GM18907 (cell line): ENCODE results near the gene EXPH5.
"Not testable (repeated sequence)": the region's sequence is repeated elsewhere in the genome, so short reads cannot be mapped to it uniquely, and the experiment has no call there.

Source experiments
- ATAC-seq: cut with Tn5 transposase; IDR thresholded peaks from one replicate; pipeline ENCODE4 v1.9.1; 2021; ENCODE audit warnings: mild to moderate bottlenecking, moderate library complexity; ENCODE audit not compliant: unreplicated experiment

EXPH5 gene

DNA sequence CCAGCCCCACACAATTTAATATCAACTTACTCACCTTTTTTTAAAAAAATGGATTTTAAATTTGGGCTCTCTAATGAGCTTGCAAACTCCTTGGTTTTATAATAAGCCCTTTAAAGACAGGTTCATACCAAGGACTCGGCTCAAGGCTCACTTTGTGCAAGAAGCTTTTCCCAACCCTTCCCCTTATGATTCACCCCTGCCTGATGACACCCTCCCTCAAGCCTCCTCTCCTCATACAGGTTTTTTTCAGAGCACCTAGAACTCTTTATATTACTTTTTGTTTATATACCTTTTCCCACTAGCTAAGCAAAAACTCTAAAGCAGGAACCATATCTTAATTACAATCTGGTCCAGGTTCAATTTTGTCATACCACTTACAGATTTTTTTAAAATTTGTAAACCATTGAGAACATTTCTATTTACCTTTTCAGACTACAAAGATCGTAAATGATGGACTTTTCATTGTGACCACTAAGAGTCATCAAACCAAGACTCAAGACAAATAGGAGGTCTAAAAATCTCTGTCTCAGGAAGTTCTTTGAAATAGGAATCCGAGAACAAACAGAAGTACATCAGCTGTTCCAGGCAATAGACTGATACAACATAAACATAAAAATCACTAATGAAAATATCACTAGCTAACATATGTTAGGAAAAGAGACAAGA is 13.1 kb upstream of the EXPH5 start:
- ATAC-seq: no peak

DNA sequence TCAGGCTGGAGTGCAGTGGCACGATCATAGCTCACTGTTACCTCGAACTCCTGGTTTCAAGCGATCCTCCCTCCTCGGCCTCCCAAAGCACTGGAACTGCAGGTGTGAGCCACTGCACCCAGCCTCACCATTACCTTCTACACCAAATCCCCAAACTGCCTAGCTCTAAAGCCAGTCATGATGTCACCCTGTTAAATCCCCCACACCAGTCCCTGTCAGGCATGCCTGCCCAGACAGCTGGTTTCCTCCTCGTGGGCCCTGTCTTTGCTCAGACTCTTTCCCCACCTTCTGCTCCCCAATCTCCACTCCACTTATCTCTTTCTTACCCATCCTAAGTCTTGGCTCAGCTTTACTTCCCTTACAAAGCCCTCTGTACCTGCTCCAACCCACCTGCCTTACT is 12.5 kb upstream of the EXPH5 start:
- no peak for ATAC-seq

DNA sequence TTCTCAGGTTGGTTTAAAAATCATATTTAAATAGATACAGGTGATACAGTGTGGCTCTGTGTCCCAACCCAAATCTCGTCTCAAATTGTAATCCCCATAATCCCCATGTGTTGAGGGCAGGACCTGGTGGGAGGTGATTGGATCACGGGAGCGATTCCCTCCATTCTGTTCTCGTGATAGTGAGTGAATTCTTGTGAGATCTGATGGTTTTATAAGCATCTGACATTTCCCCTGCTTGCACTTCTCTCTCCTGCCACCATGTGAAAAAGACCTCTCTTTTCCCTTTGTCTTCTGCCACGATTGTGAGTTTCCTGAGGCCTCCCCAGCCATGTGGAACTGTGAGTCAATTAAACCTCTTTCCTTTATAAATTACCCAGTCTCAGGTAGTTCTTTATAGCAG is 9.2 kb upstream of the EXPH5 start:
- ATAC-seq: not testable (repeated sequence)

DNA sequence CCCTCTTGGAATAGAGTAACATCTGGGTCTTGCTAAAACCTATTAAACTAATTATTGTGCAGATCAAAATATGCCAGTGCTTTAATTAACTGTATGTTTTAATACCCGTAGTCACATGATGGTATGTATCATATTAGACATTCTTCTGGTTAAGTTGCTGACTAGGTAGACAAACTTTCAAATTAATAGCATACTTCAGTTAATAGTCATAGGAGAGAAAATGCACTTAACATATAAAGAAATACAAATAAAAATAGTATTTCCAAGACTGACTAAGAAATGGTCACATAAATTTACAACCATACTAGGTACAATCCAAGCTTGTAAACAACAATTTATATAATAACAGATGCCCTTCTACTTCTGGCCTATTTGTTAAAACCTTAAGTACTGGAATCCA is 7.6 kb upstream of the EXPH5 start:
- ATAC-seq: no peak

DNA sequence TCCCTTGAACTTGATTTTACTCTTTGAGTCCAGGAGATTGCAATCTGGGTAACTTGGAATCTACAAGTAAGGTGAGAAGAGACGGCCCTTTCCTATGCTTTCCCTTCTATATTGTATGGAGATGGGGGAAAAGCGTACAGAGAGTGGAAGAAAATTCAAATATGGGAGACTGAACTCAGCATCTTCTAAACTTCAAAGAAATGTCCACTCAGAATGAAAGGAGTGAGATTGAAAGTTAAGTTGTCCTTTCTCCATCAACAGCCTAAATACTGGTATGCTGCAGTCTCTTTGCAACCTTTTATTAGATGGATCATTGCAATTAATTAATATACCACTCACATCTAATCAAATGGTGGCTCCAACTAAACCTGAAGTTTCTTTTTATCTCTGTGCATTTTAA is 6.4 kb upstream of the EXPH5 start:
- no peak for ATAC-seq

DNA sequence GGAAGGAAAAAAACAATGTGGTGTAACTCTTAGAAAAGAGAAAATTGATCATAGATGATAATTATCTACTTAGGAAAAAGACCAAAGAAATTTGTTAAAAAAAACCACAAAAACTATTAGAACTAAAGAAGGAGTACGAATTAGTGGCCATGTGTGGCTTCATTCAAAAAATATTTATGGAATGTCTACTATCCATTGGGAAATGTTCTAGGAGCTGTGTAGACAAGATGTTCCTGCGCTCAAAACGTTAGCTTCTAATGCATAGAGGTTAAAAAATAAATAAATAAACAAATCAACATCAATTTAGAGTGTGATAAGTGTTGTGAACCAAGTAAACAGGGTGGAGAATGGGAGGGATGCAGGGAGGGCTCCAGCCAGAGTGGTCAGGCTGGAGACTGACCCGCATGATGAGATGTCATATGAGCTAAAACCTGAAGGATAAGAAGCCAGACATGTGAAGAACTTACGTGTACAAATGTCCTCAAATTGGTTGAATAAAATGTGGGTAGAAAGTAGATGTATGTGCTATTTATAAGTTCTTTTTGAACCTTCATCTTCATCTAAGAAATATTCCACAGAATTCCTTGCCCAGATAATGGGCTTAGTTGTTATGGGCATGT is 4.3 kb upstream of the EXPH5 start:
- no peak for ATAC-seq

DNA sequence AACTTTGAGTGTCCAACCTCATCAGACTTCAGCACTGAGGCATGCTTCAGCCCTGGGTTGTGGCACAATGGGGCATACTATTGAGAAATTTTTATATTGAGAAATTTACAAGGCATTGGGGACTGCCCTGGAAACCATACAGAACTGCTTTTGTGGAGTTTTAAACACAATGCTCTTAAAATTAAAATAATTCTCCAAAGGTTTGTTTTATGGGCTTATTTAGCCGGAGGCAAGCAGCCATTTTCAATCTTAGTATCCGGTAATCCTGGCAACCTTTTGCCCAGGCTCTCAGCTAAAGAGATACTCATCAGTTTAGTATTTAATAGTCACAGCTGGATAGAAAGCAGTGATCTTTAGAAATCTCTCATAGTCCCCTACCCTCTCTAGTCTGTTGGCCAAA is 3.1 kb upstream of the EXPH5 start:
- ATAC-seq: no peak

DNA sequence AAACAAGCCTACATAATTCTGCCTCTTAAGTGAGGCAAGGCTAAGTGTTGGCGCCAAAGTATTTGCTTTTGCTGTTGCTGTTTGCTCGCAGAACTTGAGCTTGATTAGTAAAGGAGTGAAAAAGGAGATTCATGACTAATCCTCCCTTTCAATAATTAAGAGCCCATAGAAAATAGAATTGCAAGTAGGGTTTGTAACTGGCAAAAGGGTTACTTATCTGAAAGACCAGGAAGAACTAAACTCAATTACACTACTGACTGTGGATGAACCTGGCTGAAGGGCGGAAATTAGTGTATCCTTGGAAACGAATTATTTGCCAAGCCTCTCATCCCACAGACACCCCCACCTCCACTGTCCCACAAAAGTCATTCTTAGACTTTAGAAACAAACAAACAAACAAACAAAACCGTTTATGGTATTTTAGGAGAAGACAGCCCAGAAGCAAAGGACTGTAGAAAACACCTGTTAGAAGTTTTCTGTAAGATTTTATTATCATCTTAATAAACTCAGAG is 411 bp upstream of the EXPH5 start:
- no peak for ATAC-seq

DNA sequence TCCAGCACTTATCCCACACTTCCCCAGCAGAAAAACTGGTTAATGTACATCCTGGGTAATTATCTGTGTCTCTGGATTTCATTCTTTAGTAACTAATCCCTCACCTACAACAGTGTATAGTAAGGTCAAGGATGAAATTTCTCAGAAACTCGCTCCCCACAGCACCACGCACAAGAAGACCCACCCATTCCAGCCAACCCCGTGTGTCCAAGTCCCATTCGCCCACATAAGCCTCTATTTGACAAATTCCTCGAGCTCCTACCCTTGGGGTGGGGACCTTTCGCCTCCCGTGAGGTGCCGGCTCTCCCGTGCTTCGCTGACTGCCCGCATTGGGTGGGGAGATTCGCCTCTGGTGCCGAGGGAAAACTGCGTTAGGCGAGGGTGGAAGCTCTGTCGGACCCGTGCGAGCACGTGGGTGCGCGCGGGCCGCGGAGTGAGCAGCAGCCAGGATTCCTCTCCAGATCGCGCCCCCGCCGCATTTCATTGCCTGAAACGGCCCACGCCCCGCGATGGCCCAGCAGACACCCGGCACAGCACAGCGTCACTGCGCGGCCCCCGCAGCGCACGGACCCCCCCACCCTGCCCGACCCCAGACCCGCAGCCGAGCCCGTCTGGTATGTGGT is 866 bp downstream of the EXPH5 start:
- ATAC-seq: peak; percentile 14

DNA sequence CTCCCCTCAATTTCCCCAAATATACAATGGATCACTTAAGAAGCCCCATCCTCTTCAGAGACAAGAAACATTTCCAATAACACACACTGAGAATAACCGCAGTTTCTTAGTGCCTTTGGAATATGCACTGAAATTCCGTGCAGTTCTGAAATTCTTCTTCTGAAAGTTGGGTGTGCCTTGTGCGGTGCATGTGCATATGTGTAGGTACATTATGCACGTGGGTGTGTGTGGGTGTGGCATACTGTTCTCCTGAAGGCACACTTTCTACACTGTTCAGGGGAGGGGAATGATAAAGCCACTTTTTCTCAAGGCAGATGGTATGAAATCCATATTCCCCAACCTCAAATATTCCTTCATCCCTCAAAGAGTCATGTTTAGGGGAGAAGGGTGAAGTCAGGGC is 1.7 kb downstream of the EXPH5 start:
- no peak for ATAC-seq

DNA sequence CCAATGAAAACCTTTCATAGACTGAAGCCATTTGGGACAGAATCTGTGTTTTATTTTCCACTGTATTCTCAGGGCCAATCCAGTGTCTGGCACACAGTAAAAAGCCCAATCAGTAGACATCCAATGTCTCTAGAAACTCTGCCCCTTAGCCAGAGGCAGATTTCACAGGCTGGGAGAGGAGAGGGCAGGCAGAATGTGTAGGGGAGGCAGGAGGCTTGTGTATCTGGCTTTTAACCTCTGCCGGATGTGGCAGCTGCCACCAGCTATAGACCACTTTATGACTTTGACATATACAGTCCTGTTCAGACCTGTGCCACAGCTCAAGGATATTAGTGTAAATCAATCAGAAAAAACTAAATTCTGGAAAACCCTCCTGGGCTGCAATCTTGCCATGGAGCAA is 4.4 kb downstream of the EXPH5 start:
- ATAC-seq: no peak

DNA sequence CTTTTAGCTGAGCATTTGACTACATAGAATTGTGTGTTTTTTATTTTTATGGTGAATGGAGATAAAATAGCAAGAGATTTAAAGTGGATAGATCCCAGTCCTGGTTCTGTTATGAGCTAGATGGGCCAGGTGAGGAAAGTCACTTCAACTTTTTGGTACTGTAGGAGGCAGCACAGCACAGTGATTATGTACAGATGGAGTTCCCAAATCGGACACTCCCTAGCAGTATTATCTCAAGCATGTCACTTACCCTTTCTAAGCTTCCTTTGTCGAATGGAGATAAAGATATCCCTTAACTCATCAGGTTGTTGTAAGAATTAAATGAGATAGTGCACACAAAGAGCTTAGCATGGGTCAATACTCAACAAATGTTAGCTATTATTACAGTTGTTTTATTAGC is 5.3 kb downstream of the EXPH5 start:
- no peak for ATAC-seq

DNA sequence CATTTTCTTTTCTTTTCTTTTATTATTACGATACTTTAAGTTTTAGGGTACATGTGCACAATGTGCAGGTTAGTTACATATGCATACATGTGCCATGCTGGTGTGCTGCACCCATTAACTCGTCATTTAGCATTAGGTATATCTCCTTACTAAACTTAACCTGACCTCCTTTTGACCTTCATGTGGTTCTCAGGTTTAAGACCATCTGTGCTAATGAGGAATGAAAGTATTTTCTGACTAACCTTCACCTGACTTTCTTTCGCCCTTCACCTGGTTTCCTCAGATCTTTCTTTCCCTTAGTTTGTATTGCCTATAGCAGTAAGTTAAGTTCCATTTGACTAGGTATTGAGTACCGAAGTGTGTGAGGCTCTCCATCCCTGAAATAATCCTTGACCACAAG is 6.5 kb downstream of the EXPH5 start:
- ATAC-seq: no peak

DNA sequence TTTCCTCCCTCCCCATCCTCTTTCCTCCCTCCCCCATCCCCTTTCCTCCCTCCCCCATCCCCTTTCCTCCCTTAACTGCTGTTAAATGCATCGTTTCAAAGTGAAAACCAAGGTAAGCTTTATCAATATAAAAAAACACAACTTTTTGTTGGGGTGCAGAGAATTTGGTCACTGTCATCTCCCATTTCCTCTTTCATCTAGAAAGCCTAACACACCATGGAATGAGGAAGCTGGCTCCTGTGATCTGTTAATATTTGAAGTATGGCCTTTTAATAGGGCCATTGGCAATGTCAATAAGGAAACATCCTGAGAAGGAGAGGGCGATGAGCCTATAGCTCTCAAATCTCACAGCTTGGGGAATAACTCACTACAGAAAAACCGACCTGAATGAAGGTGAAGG is 7.0 kb downstream of the EXPH5 start:
- ATAC-seq: no peak

DNA sequence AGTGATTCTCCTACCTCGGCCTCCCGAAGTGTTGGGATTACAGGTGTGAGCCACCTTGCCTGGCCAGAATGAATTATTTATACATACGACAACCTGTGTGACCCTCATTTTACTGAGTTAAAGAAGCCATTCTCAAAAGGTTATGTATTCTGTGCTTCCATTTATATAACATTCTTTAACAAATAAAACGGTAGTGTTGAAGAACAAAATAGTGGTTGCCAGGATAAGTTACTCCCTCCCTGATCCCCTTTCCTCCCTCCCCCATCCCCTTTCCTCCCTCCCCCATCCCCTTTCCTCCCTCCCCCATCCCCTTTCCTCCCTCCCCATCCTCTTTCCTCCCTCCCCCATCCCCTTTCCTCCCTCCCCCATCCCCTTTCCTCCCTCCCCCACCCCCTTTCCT is 7.4 kb downstream of the EXPH5 start:
- not testable (repeated sequence) for ATAC-seq

DNA sequence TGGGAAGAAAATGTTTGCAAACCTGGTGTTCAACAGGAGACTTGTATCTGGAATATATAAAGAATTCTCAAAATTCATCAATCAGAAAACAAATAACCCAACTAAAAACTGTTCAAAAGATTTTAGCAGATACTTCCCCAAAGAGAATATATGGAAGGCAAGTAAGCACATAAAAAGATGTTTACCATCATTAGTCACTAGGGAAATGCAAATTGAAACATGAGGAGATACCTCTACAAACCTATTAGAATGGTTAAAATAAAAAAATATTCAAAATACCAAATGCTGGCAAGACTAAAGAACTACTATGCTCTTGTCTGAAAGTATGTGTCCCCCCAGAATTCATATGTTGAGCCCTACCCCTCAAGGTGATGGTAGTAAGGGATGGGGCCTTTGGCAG is 8.6 kb downstream of the EXPH5 start:
- no peak for ATAC-seq

DNA sequence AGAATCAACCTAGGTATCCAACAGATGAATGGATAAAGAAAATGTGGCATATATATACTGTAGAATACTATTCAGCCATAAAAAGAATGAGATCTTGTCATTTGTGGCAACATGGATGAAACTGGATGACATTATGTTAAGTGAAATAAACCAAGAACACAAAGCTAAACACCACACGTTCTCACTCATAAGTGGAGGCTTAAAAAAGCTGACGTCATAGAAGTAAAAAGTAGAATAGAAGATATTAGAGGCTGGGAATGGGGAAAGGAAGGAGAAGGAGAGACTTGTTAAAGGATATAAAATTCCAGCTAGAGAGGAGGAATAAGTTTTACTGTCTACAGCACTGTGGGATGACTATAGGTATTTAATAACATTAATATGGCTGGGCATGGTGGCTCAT is 12.9 kb downstream of the EXPH5 start:
- no peak for ATAC-seq

DNA sequence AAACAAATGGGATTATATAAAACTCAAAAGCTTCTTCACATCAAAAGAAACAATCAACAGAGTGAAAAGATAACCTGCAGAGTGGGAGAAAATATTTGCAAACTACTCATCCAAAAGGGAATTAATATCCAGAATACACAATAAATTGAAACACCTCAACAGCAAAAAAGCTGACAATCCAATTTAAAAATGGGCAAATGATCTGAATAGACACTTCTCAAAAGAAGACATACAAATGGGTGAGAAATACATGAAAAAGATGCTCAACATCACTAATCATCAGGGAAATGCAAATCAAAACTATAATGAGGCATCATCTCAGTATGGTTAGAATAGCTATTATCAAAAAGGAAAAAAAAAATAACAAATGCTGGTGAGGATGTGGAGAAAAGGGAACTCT is 13.5 kb downstream of the EXPH5 start:
- ATAC-seq: no peak

DNA sequence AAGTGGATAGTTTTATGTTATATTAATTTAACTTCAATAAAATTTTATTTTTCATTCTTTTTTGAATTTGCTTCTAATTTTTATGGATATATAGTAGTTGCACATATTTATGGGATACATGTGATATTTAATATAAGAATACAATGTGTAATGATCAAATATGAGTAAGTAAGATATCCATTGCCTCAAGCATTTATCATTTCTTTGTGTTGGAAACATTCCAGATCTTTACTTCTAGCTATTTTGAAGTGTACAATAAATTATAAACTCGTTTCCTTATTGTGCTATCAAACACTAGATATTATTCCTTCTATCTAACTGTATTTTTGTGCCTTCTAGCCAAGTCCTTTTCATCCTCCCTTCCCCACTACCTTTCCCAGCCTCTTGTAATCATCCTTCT is 17.0 kb downstream of the EXPH5 start:
- ATAC-seq: no peak

DNA sequence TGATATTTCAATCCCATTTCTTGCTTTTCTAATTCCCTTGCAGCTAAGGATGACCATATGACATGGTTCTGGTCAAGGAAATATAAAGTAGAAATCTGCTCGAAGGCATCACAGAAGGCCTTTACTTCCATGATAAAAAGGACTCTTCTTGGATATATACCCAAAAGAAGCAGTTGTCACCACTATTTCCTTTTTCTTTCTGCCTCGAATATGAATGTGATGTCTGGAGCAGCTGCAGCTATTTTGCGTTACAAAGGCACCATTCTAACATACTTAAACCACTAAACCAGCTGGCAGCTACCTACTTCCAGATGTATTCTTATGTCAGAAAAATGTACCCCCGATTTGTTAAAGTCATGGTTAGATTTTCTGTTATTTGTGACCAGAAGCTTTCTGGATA is 18.9 kb downstream of the EXPH5 start:
- no peak for ATAC-seq

DNA sequence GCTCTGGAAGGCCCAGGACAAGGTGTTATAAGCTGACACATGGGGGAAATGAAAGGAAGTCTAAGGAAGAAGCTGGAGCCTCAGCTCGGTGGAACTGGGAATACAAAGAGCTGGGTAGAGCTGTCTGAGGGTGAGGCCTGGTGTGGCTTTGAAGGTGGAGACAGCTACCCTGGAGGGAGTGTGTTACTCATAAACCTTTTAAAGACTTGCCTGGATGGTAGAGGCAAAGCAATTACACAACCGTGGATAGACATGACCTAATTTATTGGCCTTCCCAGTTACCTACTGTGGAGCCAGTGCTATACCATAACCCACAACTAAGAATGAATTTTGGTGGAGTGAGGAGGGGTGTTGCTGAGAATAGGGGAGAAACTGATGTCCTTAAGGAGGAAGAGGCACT is 22.6 kb downstream of the EXPH5 start:
- no peak for ATAC-seq

DNA sequence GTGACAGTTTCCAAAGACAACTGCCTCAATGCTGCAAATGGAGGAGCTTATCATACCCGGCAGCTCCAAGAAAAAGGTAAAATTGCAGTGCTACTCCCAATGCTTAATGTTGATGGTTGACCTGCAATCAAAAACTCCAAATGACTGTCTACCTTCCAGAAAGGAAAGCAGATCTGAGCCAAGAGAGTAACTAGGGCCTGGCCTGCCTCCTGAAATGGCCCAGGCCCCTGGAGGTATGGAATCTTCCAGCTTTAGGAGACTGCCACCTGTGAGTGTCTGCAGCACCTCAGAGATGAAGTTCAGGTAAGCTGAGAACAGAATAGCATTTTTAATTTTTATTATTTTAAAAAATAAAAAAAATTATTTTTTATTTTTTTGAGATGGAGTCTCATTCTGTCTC is 23.7 kb downstream of the EXPH5 start:
- no peak for ATAC-seq
